Mucosa of stomach (tissue), 1 donor: ENCODE results near the gene CCPG1.
"Not testable (repeated sequence)": the region's sequence is repeated elsewhere in the genome, so short reads cannot be mapped to it uniquely, and the experiment has no call there.

ENCODE experiments used
- H3K27me3 ChIP-seq: one replicate; pipeline ENCODE4 v1.7.0; 2013; ENCODE audit warnings: mild to moderate bottlenecking, low read length; ENCODE audit not compliant: control insufficient read depth, insufficient read depth
- H3K36me3 ChIP-seq: one replicate; pipeline ENCODE4 v1.7.0; 2013; ENCODE audit warnings: low read length; ENCODE audit not compliant: control insufficient read depth, insufficient read depth
- H3K4me1 ChIP-seq: one replicate; pipeline ENCODE4 v1.7.0; 2013; ENCODE audit warnings: mild to moderate bottlenecking, low read length; ENCODE audit not compliant: control insufficient read depth, insufficient read depth
- H3K4me3 ChIP-seq: one replicate; pipeline ENCODE4 v1.7.0; 2013; ENCODE audit warnings: low read length
- H3K9ac ChIP-seq: one replicate; pipeline ENCODE4 v1.7.0; 2013; ENCODE audit warnings: mild to moderate bottlenecking, low read length, moderate library complexity
- H3K9me3 ChIP-seq: one replicate; pipeline ENCODE4 v1.7.0; 2013; ENCODE audit warnings: mild to moderate bottlenecking, low read length, moderate library complexity; ENCODE audit not compliant: control insufficient read depth
- donor health status: Pancreatic carcinoma.

Gene CCPG1, protein sequence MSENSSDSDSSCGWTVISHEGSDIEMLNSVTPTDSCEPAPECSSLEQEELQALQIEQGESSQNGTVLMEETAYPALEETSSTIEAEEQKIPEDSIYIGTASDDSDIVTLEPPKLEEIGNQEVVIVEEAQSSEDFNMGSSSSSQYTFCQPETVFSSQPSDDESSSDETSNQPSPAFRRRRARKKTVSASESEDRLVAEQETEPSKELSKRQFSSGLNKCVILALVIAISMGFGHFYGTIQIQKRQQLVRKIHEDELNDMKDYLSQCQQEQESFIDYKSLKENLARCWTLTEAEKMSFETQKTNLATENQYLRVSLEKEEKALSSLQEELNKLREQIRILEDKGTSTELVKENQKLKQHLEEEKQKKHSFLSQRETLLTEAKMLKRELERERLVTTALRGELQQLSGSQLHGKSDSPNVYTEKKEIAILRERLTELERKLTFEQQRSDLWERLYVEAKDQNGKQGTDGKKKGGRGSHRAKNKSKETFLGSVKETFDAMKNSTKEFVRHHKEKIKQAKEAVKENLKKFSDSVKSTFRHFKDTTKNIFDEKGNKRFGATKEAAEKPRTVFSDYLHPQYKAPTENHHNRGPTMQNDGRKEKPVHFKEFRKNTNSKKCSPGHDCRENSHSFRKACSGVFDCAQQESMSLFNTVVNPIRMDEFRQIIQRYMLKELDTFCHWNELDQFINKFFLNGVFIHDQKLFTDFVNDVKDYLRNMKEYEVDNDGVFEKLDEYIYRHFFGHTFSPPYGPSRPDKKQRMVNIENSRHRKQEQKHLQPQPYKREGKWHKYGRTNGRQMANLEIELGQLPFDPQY

GRCh38 chr15:55408012-55408928 lies at the start of gene CCPG1, which contains the start of gene PIERCE2:
TSS of gene CCPG1 (minus strand) at chr15:55408359. CDS start at chr15:55389424, 18,935 bp downstream.
TSS of gene PIERCE2 (plus strand) at chr15:55408495. CDS start at chr15:55408769, 274 bp downstream.
- no peaks in the 10 kb centered on the region for H3K36me3 ChIP-seq
- H3K9me3 ChIP-seq, result no peaks in the 10 kb centered on the region
- peak within 1 kb of the TSS; percentile 84 for H3K9ac ChIP-seq
- H3K4me1 ChIP-seq, result peaks cover 10% of the 10 kb centered on the region
- H3K27me3 ChIP-seq, result no peaks in the 10 kb centered on the region
- peak within 1 kb of the TSS; percentile 61 for H3K4me3 ChIP-seq

DNA sequence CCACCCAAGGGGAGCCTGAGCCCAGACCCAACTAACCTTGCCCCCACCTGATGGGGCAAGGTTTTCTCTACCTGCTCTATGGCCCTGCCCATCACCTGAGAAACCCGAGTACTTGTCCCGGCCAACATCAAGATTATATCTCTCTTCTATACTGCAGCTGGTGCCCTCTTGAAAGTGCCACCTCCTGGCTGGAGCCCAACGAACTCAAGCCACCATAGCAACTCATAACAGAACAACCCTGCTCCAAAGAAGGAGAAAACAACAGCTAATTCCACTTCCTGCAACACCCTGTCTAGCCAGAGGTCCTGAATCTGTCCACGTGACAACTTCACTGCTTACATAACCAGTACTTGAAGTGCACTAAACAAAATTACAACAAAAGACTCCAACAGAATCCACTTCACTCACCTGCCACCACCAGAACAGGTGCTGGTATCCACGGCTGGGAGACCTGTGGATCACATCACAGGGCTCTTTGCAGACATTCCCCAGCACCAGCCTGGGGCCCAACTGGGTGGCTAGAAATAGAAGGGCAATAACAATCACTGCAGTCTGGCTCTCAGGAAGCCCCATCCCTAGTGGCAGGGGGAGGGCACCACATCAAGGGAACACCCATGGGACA lies 49.4 kb upstream of the CCPG1 start:
- H3K9me3 ChIP-seq, result no peaks in the 10 kb centered on the region

GRCh38 chr15:55447030-55447394 lies 38.9 kb upstream of the CCPG1 start:
- H3K4me1 ChIP-seq, H3K27me3 ChIP-seq, H3K9ac ChIP-seq, H3K9me3 ChIP-seq, H3K36me3 ChIP-seq, H3K4me3 ChIP-seq: not testable (repeated sequence)

More for the DNA sequence above, 49.4 kb upstream of the CCPG1 start:
- Histone ChIP-seq H3K27me3 (no peaks in the 10 kb centered on the region), H3K4me1 (no peaks in the 10 kb centered on the region), H3K9ac (no peak overlapping the region), H3K36me3 (no peaks in the 10 kb centered on the region), H3K4me3 (no peak overlapping the region)

GRCh38 chr15:55446379-55447029 lies 38.3 kb upstream of the CCPG1 start:
- H3K9ac ChIP-seq, H3K36me3 ChIP-seq, H3K4me1 ChIP-seq, H3K9me3 ChIP-seq, H3K4me3 ChIP-seq, H3K27me3 ChIP-seq: not testable (repeated sequence)

DNA sequence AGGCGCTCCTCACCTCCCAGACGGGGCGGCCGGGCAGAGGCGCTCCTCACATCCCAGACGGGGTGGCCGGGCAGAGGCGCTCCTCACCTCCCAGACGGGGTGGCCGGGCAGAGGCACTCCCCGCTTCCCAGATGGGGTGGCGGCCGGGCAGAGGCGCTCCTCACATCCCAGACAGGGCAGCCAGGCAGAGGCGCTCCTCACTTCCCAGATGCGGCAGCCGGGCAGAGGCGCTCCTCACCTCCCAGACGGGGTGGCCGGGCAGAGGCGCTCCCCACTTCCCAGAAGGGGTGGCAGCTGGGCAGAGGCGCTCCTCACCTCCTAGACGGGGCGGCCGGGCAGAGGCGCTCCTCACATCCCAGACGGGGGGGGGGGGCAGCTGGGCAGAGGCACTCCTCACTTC lies 37.8 kb upstream of the CCPG1 start:
- not testable (repeated sequence) for H3K27me3 ChIP-seq, H3K4me1 ChIP-seq, H3K9ac ChIP-seq, H3K4me3 ChIP-seq, H3K9me3 ChIP-seq, H3K36me3 ChIP-seq

DNA sequence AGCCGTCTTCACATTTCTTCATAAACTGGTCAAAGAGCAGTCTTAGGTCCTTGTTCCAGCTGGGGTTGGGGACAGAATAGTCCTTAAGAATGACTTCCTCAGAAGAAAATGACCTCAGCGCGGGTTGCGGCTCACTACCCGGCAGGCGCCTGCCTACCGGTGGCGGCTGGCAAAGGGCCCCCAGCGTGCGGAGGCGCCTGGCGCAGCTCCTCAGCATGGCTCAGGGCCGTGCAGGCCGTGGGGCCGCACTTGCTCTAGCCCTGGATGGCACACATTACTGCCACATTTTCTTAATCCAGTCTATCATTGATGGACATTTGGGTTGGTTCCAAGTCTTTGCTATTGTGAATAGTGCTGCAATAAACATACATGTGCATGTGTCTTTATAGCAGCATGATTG lies 35.0 kb upstream of the CCPG1 start:
- not testable (repeated sequence) for H3K27me3 ChIP-seq, H3K36me3 ChIP-seq, H3K9ac ChIP-seq, H3K4me3 ChIP-seq, H3K9me3 ChIP-seq, H3K4me1 ChIP-seq

- no peak overlapping the region for H3K4me3 ChIP-seq
- no peak overlapping the region for H3K9ac ChIP-seq
- H3K9me3 ChIP-seq, result no peaks in the 10 kb centered on the region
- H3K27me3 ChIP-seq, result no peaks in the 10 kb centered on the region
- H3K36me3 ChIP-seq, result no peaks in the 10 kb centered on the region
- no peaks in the 10 kb centered on the region for H3K4me1 ChIP-seq
These were observed 27.0 kb upstream of the CCPG1 start for GRCh38 chr15:55434989-55435825.

GRCh38 chr15:55422089-55422488 lies 13.9 kb upstream of the CCPG1 start:
- Histone ChIP-seq H3K9ac (no peak overlapping the region), H3K4me1 (peaks cover 4% of the 10 kb centered on the region), H3K9me3 (no peaks in the 10 kb centered on the region), H3K36me3 (no peaks in the 10 kb centered on the region), H3K27me3 (no peaks in the 10 kb centered on the region), H3K4me3 (no peak overlapping the region)

DNA sequence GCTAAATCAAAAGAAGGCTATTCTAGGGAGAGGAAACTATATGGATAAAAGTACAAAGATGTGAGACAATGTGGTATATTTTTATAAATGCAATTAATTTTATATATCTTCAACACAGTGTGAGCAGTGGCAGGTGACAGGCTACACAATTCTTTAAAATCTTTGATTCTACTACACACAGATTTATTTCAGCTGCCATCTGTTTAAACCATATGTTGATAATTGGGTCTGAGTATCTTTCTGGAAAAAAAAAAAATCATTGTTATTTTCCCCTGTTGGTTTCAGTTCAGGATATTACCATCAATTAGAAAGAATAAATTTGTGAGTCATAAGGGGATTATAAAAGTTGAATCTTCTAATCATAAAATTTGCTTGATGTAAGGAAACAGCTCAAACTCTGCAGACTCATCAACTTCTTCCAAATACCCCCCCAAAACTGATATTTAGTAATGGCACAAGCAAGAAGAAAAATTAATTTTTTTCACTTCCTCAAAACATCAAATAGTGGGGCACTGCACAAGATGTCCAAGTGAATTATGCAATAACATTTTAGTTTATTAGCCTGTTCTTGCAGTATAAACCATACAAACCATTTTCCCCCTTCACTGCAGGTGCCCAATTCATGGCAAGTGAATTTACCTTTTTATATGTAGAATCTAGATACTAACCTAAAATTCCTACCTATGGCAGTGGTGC lies 12.2 kb upstream of the CCPG1 start:
- H3K9me3 ChIP-seq, result no peaks in the 10 kb centered on the region
- no peaks in the 10 kb centered on the region for H3K36me3 ChIP-seq
- peaks cover 4% of the 10 kb centered on the region for H3K4me1 ChIP-seq
- H3K9ac ChIP-seq, result no peak overlapping the region
- H3K27me3 ChIP-seq, result no peaks in the 10 kb centered on the region
- no peak overlapping the region for H3K4me3 ChIP-seq

DNA sequence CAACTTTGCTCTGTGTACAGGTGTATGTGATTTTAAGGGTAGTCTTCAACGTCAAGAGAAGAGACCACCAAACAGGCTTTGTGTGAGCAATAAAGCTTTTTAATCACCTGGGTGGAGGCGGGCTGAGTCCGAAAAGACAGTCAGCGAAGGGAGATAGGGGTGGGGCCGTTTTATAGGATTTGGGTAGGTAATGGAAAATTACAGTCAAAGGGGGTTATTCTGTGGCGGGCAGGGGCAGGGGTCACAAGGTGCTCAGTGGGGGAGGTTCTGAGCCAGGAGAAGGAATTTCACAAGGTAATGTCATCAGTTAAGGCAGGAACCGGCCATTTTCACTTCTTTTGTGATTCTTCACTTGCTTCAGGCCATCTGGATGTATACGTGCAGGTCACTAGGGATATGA lies 9.5 kb upstream of the CCPG1 start:
- H3K4me1 ChIP-seq, H3K9me3 ChIP-seq, H3K27me3 ChIP-seq, H3K4me3 ChIP-seq, H3K9ac ChIP-seq, H3K36me3 ChIP-seq: not testable (repeated sequence)
